Measurements from ENCODE around the gene ACOT9.
"Not testable (repeated sequence)": the region's sequence is repeated elsewhere in the genome, so short reads cannot be mapped to it uniquely, and the experiment has no call there.

Gene ACOT9, protein sequence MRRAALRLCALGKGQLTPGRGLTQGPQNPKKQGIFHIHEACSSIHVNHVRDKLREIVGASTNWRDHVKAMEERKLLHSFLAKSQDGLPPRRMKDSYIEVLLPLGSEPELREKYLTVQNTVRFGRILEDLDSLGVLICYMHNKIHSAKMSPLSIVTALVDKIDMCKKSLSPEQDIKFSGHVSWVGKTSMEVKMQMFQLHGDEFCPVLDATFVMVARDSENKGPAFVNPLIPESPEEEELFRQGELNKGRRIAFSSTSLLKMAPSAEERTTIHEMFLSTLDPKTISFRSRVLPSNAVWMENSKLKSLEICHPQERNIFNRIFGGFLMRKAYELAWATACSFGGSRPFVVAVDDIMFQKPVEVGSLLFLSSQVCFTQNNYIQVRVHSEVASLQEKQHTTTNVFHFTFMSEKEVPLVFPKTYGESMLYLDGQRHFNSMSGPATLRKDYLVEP

DNA sequence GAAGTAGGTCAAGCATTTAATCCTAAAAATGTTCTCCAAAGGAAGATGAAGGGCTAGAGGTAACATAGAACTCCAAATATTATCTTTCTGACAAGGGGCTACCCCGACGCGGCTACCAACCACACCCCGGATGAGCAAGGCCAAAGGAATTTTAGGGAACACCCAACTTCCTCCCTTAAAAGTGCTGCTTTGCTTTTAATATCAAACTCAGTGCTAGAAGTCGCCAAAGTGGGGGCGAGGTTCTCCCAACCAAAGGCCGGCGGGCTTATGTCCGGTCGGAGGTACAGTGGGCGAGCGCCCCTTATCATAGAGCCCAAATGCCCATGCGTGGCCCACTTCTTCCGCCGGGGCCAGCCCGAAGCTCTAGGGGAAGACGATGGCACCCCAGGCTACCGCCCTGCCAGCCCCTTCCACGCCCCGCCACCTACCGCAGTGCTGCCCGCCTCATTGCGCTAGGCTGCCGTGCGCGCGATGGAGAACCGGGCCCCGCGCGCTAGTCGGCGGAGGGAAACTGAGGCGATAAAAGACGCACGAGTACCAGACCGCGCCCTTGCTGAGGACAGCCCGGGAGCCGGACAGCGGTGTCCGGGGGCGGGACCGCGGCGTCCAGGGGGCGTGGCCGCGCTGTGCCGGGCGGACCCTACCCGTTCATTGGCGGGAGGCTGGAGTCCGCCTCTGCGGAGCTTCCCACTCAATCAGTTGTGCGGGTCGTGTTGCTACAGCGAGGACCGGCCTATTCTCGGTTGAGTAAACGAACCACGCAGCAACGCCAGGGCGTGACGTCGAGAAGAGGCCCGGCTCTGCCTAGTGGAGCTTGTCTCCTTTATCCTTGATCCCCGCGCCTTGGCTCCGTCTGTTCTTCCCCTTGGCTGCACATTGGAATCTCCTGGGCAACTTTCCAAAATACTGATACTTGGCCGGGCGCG lies at the start of gene ACOT9:
Gene ACOT9, minus strand, starts transcription at position 580 of the 926 bp plus-strand sequence. Its CDS starts 132 bp downstream, at position 448.
- peak; percentile 69 for DNase-seq (ENCODE audit: low spot score)

DNA sequence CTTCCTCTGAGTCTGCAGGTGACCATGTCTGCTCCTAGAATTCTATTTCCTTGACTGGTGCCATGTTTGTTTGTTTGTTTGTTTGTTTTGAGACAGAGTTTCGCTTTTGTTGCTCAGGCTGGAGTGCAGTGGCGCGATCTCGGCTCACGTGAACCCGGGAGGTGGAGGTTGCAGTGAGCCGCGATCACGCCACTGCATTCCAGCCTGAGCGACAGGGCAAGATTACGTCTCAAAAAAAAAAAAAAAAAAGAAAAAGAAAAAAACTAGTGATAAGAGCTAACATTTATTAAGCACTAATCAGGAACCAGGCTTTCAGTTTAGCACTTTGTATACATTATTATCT lies 47.0 kb upstream of the ACOT9 start:
- no peak for DNase-seq (ENCODE audit: low spot score)

DNA sequence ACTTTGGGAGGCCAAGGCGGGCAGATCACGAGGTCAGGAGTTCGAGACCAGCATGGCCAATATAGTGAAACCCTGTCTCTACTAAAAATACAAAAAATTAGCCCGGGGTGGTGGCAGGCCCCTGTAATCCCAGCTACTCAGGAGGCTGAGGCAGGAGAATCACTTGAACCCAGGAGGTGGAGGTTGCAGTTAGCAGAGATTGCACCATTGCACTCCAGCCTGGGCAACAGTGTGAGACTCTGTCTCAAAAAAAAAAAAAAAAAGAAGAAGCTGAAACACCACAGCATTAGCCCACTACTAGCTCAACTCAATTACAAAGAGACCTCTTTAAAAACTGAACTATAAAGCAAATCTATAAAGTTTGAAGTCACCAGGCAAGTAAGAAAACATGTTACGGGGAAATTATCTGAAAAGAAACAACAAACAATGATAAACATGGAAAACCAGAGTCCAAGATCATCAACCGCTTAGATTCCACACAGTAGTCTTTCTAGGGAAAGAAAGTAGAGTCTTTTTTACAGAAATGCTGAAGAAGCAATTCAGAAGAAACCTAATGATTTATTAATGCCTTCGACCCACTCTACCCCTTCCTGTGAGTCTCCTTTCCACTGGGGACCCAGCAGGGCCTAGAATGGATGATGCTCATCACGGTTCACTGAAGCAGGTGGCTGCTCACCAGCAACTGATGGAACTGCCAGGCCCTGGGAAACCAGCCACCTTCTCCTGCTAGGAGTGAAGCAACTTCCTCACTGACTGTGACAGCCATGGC lies 46.5 kb upstream of the ACOT9 start:
- no peak for DNase-seq (ENCODE audit: low spot score)

DNA sequence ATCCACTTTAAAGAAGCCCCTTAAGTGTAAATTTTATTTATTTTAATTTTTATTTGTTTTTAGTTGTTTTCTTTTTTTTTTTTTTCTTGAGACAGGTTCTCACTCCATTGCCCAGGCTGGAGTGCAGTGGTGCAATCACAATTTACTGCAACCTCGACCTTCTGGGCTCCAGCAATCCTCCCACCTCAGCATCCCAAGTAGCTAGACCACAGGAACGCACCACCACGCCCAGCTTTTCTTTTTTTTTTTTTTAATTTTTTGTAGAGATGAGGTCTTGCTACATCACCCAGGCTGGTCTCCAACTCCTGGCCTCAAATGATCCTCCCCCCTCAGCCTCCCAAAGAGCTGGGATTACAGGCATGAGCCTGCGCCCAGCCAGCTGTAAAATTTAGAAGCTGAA lies 45.9 kb upstream of the ACOT9 start:
- no peak for DNase-seq (ENCODE audit: low spot score)

DNA sequence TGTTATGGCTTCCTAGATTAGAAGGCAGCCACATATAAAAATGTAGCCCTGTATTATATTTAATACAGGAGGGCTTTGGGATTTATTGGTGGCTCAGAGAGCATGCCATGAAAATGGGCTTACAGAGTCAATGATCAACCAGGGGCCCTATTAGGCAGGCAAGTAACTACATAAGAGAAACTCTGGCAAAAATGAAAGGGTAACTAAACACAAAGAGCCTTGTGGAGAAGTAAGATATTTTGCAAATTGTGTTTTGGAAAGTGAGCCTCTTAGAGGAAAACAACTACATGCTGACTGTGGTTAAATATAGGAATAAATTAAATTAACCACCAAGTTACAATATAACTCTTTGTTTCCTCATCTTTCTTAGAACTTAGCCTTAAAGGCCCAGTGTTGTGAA lies 45.4 kb upstream of the ACOT9 start:
- no peak for DNase-seq (ENCODE audit: low spot score)

DNA sequence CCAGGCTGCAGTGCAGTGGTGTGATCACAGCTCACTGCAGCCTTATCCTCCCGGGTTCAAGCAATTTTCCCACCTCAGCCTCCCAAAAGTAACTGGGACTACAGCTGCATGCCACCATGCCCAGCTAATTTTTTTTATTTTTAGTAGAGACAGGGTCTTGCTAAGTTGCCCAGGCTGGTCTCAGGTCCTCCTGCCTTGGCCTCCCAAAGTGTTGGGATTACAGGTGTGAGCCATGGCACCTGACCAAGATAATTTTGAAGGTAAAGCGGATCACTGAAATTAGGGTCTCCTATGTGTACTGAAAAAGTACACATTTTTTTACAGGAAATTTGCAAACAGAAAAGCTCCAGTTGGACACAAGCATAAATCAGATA lies 44.7 kb upstream of the ACOT9 start:
- DNase-seq (ENCODE audit: low spot score), result no peak

DNA sequence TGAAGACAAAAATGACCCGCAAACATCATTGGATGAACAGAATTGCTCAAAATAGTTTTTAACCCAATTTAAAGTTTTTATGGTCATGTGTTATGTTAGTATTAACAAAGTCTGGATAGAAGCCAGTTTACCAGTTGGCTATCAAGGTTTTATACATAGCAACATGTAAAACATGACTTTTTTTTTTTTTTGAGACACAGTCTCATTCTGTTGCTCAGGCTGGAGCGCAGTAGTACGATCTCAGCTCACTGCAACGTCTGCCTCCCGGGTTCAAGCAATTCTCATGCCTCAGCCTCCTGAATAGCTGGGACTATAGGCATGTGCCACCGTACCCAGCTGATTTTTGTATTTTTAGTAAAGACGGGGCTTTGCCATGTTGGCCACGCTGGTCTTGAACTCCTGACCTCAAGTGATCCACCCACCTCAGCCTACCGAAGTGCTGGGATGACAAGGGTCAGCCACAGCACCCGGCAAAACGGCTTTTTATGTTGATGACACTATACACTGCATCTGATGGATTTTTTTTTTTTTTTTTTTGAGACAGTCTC lies 43.3 kb upstream of the ACOT9 start:
- no peak for DNase-seq (ENCODE audit: low spot score)

DNA sequence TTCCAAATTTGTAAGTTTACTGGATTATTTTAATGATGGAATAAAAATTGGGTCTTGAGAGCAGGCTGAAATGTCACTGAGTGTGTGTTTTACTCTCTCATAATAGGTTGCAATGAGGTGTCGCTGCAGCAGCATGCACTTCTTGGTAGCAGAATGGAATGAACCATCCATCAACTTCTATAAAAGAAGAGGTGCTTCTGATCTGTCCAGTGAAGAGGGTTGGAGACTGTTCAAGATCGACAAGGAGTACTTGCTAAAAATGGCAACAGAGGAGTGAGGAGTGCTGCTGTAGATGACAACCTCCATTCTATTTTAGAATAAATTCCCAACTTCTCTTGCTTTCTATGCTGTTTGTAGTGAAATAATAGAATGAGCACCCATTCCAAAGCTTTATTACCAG lies 42.5 kb upstream of the ACOT9 start:
- DNase-seq (ENCODE audit: low spot score), result no peak

DNA sequence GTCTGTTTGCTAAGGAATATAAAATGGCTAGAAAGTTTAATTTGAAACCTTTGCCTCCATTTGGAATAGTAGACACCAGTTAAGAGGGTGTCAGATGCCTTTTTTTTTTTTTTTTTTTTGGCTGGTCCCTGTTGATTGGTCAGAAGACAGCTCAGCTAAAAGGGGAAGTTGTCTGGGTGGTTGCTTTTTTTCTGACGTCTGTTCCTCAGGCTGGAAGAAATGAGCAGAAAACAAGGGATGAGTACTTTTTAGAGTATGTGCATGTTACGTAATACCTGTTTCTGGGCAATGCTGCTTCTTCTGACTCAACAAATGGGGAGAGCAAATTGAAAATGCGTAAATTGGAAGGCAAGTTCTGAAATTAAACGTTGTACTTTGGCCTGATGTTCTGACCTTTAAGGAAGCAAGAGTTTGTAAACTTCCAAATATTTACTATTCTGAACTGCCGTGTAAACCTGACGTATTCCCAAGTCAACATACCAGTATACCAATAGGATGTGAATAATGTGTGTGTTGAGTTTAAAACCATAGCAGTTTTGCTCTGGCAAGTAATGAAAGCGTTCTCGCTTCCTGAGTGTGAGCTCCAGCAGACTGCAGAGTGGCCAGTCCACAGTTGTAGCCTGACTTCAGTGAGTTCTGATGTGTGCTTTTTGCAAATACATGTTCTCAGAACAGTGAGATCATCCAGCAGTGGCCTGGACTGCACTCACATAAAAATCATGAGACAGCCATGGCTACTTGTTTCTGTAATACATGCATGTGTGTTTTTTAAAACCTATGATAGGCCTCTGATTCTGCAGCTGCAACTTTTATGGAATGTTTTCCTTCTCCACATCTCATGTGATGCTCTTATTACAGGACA lies 41.6 kb upstream of the ACOT9 start:
- no peak for DNase-seq (ENCODE audit: low spot score)

DNA sequence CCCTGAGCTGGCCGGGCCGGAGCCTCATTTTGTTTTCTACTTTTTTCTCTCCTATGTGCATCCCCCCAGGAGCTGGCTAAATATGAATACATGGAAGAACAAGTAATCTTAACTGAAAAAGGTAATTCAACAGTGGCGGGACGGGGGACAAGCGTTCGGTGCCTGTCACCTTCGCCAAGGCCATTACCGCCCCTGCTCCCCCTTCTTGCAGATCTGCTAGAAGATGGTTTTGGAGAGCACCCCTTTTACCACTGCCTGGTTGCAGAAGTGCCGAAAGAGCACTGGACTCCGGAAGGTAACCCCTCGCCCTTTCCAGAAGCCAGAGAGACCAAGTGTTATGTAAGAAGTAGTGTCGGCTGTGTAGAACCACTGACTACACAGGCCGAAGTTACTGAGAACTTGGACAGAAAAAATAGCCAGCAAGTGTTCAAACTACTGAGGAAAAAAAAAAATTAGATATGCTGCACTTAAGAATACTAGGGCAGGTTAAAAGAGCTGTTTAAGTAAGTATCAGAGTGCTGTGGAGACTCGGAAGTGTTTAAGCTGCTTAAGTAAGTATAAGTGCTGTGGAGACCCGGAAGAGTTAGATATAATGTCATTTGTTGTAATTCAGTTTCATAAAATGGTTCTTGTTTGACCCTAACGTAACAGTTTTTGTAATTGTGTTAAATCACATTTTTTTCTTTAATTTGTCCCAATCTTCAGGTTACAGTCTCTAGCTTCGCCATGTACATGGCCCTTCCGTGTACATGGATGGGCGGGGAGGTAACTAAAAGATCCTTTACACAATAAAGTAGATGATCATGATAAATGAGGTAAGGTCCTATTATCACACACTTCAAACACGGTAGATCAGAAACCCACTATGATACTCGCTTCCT lies 40.8 kb upstream of the ACOT9 start:
- DNase-seq (ENCODE audit: low spot score), result no peak

DNA sequence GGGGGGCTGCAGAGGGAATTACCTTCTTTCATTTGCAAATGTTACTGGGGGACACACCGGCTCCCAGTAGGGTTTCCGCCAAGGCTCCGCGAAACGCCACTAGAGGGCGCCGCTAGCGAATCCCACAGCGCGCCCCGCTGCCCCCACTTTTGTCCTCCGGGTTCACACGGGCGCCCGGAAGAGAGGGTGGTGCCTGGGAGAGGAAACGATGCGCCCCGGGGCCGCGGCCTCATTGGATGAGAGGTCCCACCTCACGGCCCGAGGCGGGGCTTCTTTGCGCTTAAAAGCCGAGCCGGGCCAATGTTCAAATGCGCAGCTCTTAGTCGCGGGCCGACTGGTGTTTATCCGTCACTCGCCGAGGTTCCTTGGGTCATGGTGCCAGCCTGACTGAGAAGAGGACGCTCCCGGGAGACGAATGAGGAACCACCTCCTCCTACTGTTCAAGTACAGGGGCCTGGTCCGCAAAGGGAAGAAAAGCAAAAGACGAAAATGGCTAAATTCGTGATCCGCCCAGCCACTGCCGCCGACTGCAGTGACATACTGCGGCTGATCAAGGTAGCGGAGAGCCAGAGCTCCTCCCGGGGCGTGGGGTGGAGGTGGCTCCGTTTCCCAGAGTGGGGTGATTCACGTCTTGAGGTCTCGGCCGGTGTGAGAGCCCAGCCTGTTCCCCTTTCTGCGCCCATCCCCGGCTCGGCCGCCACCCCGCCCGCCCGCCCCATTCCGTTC lies 40.0 kb upstream of the ACOT9 start, which contains the start of gene SAT1:
Gene SAT1, plus strand, starts transcription at position 311 of the 726 bp plus-strand sequence. Its CDS starts 179 bp downstream, at position 490.
- peak; percentile 70 for DNase-seq (ENCODE audit: low spot score)

DNA sequence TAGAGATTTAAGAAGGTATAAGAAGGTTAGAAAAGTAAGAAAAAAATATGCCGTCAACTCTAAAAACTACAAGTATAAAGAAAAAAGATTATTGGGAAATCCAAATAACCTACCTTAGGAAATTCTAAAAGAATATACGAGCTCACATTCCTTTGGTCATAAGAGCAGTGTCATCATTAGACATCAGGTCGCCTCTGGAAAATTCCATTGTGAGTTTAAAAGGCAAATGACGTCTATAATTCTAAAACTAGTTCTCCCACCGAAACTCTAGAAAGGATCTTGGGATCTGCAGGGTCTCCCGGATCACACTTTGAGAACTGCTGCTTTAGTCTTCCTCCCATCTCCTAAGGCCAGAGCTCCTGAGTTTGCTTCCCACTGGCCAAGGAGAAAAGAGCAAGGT lies 39.4 kb upstream of the ACOT9 start:
- DNase-seq (ENCODE audit: low spot score), result no peak

DNA sequence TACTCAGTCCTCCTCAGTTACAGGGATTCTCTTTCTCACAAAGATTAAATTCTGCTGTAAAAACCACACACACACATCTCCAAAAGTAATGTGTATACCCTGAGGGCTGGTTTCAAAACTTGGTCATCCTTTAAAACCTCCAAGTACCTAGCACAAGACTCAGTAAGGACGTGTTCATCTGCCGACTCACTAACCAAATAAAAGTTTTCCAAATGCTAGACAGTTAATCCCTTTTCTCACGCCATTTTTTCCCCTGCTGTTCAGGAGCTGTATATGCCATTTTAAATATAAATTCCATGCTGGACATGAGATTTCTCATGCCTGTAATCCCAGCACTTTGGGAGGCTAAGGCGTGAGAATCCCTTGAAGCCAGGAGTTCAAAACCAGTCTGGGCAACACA lies 35.9 kb upstream of the ACOT9 start:
- no peak for DNase-seq (ENCODE audit: low spot score)

DNA sequence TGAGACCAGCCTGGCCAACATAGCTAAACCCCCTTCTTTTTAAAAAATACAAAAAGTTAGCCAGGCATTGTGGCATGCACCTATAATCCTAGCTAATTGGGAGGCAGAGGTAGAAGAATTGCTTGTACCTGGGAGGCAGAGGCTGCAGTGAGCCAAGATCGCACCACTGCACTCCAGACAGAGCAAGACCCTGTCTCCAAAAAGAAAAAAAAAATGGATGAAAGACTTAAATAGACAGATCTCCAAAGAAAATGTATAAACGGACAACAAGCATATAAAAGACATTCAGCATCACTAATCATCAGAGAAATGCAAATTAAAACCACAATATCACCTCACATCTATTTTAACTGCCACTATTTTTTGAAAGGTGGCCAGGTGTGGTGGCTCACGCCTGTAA lies 33.3 kb upstream of the ACOT9 start:
- DNase-seq (ENCODE audit: low spot score), result no peak

DNA sequence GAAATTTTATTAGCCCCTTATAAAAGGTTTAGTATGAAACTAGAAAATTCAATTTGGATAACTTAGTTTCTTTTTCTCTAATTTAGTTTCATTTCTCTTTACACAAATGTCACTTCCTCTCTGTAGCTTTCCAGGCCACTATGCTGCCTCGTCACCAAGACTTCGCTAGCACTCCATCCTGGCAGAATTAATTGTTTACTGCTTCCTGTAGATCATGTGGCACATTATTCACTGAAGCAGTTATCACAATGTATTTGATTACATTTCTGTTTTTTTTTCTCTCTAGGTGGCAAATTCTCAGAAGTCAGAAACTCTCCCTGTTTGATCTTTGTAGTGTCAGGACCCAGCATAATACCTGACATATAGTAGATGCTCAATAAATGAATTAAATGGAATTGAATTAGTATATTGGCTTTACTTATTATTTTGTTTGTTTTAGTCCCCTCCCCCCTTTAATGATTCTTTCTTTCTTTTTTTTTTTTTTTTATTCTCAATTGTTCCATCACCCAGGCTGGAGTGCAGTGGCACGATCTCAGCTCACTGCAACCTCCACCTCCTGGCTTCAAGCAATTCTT lies 30.6 kb upstream of the ACOT9 start:
- DNase-seq (ENCODE audit: low spot score), result no peak

DNA sequence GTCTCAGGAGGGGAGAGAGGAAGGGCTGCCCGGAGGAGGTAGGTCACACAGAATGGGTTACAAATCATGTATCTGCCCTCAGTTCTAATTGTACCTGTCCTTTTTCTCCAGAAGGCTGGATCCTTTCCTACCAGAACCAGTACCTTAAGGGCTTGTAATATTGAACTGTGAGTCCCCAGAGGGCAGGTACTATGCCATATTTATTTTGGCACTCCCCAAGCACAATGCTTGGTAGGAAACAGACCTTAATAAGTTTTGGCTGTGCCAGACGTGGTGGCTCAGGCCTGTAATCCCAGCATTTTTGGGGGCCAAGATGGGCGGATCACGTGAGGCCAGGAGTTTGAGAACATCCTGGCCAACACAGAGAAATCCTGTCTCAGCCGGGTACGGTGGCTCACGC lies 28.0 kb upstream of the ACOT9 start:
- DNase-seq (ENCODE audit: low spot score), result not testable (repeated sequence)

DNA sequence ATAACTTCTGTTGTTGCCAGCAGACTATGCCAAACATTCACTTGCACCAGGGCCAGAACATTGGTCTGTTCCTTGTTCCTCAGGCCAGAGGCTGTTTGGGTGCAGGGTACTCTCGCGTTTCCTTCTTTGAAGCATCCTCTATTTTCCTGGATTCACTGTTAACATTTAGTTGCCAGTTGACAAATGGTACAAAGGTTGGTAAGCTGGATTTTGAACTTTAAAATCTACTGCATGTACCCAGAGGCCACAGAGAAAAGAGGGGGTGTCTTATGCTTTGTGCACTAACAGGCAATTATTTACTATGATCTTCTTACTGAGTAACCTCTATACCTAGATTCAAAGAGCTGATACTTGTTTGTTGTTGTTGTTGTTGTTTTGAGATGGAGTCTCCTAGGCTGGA lies 27.1 kb upstream of the ACOT9 start:
- no peak for DNase-seq (ENCODE audit: low spot score)

DNA sequence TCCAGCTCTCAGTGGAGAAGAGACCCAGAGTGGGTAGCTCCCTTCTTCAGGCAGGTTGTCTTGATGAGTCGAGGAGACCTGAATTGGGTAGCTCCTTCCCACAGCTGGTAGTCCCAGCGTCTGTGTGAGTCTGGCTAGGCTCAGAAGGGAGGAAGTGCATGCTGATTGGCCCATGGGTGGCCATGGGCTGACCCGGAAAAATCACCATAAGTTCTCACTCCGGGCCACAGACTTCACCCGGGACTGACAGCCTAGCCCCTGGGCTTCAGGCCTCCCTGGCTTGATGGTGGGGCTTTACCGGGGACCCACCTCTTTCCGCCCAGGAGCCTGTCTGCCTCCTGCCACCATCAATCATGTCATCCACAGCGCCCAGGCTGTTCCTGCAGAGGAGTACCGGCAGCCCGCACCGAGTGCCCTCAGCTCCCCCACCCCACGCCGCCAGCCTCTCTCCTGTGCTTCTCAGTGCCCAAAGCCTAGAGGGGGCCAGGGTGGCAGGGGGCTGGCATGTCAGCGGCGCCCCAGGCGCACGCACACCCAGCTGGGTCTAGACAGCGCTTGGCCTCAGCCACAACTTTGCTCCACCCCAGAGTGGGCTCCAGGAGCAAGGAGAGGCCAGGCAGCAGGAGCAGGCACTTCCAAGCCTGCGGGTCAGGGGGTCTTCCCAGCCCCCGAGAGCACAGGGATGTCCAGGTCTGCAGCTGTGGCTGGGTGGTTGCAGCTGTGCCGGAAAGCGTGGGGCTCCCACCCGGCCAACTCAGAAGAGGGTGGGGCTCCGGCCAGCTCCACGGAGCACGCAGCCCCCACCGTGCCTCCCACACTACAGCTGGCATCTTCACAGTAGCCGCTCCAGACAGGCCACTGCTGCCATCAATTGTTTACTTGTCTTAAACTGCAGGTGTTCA lies 23.8 kb upstream of the ACOT9 start:
- DNase-seq (ENCODE audit: low spot score), result no peak
